ENCODE measurements around the gene IGSF6. TPM values are rescaled to one million over a fixed set of nuclear protein-coding genes. Genes with fewer than 3 reads are reported as not detected.

The IGSF6 gene
- total RNA-seq, 1 donor from 2014 or later: not detected

DNA sequence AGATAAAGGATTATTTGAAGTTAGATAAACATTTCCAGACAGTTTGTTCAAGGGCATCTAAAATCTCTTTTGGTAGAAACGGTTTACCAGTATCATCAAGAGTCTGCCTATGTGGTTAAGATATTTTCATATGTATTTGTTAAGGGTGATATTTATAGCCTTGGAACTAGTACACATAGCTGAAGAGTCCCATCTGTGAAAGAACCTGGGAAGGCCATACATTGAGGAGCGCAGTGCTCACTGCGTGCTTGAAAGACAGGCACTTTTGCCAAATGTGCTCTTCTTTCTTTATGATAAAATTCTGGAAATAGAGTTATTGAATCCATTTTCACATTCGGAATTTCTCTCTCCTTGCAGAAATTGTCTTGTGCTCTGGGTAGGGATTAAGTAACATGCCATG, 7.7 kb downstream of the IGSF6 start:
- no peaks in the 10 kb centered on the region for H3K27me3 Mint-ChIP-seq

DNA sequence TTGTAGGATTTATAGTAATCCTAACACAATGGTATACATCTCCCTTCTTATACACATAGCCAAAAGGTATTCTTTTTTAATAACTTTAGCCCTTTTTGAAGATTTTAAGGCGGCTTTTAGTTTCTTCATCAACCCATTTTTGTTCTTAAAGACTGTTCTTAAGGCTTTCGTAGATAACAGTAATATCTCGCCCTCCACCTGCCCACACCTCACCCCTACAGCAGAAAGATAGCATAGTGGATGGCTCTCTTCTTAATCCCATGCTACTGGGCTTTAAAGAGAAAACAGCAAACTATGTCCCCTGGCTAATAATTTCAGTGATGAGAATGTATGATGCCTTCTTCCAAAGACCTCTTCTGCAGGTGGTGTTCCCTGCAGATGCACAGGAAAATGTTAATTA, 8.6 kb downstream of the IGSF6 start:
- Mint-ChIP-seq H3K27ac (no peak overlapping the region), H3K4me1 (ENCODE audit: unreplicated experiment) (no peaks in the 10 kb centered on the region), H3K27me3 (no peaks in the 10 kb centered on the region), H3K4me3 (no peak overlapping the region), H3K9me3 (no peaks in the 10 kb centered on the region), H3K36me3 (peaks cover 3% of the 10 kb centered on the region)
- DNase-seq (ENCODE audit: extremely low spot score, unreplicated experiment): no peak
- TF ChIP-seq, protein P1, sequence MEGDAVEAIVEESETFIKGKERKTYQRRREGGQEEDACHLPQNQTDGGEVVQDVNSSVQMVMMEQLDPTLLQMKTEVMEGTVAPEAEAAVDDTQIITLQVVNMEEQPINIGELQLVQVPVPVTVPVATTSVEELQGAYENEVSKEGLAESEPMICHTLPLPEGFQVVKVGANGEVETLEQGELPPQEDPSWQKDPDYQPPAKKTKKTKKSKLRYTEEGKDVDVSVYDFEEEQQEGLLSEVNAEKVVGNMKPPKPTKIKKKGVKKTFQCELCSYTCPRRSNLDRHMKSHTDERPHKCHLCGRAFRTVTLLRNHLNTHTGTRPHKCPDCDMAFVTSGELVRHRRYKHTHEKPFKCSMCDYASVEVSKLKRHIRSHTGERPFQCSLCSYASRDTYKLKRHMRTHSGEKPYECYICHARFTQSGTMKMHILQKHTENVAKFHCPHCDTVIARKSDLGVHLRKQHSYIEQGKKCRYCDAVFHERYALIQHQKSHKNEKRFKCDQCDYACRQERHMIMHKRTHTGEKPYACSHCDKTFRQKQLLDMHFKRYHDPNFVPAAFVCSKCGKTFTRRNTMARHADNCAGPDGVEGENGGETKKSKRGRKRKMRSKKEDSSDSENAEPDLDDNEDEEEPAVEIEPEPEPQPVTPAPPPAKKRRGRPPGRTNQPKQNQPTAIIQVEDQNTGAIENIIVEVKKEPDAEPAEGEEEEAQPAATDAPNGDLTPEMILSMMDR (conservative IDR thresholded peaks at IDR 0.05): no peak

More for the DNA sequence above, 7.7 kb downstream of the IGSF6 start:
- DNase-seq (ENCODE audit: extremely low spot score, unreplicated experiment): no peak
- Mint-ChIP-seq H3K9me3 (no peaks in the 10 kb centered on the region), H3K4me3 (no peak overlapping the region), H3K27ac (no peak overlapping the region), H3K4me1 (ENCODE audit: unreplicated experiment) (no peaks in the 10 kb centered on the region), H3K36me3 (peaks cover 3% of the 10 kb centered on the region)
- TF ChIP-seq, protein P1 (conservative IDR thresholded peaks at IDR 0.05): no peak

DNA sequence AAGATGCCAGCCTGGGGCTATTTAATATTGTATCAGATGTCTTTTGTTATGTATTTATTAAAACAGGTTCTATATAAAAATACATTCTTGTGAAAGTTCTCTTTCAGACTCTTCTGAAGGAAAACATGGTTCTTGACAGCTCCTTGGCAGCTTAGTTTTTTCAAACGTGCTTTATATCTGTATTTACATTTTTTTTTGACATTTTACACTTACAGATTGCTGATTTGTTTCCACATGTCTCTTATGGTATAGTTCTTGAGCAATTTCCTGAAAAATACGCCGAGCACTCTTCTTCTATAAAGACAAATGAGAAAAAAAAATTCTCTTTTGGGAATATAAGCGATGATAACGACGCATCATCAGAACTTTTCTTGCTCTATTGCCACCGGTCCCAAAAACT, 9.5 kb downstream of the IGSF6 start:
- Mint-ChIP-seq H3K27me3 (no peaks in the 10 kb centered on the region), H3K27ac (no peak overlapping the region), H3K4me3 (no peak overlapping the region), H3K36me3 (no peaks in the 10 kb centered on the region), H3K9me3 (no peaks in the 10 kb centered on the region), H3K4me1 (ENCODE audit: unreplicated experiment) (no peaks in the 10 kb centered on the region)
- TF ChIP-seq, protein P1 (conservative IDR thresholded peaks at IDR 0.05): no peak
- no peak for DNase-seq (ENCODE audit: extremely low spot score, unreplicated experiment)

DNA sequence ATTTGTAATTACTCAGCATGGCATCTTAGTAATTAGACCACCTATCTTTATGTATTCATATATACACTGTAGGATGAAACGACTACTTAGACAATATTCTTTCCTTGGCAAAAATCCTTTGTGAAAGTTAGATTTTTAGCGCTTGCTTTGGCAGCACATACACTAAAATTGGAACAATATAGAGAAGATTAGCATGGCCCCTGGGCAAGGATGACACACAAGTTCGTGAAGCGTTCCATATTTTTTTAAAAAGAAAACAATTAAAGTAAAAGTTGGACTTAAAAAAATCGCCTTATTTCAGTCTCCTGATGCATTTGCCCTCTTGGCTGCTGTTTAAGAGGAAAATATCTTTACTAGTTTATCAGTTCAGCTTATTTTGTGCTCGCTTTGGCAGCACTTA, 10.5 kb downstream of the IGSF6 start:
- H3K27me3 Mint-ChIP-seq: no peaks in the 10 kb centered on the region
- H3K9me3 Mint-ChIP-seq: no peaks in the 10 kb centered on the region
- H3K27ac Mint-ChIP-seq: no peak overlapping the region
- TF ChIP-seq, protein P1 (conservative IDR thresholded peaks at IDR 0.05): no peak
- H3K4me1 Mint-ChIP-seq (ENCODE audit: unreplicated experiment): no peaks in the 10 kb centered on the region
- DNase-seq (ENCODE audit: extremely low spot score, unreplicated experiment): no peak
- H3K4me3 Mint-ChIP-seq: no peak overlapping the region
- H3K36me3 Mint-ChIP-seq: no peaks in the 10 kb centered on the region

DNA sequence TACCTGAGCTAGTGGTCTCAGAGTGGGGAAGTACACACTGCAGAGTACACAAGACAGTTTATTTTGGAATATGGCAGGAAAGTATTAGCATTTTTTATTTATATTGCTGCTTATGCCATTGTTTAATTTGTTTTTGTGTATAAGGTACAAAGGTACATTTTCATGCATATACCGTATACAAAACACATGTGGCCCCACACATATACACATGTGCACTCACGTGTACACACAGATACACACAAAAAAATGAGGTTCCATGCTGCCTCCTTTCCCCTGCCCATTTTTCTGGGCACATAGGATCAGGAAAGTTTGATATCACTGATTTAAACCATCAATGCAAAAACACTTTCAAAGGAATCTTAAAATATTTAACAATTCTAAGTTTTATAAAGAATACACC, 12.9 kb downstream of the IGSF6 start:
- H3K27ac Mint-ChIP-seq: no peak overlapping the region
- no peak overlapping the region for H3K4me3 Mint-ChIP-seq
- no peaks in the 10 kb centered on the region for H3K4me1 Mint-ChIP-seq (ENCODE audit: unreplicated experiment)
- H3K27me3 Mint-ChIP-seq: no peaks in the 10 kb centered on the region
- DNase-seq (ENCODE audit: extremely low spot score, unreplicated experiment): no peak
- peaks cover 13% of the 10 kb centered on the region for H3K36me3 Mint-ChIP-seq
- no peaks in the 10 kb centered on the region for H3K9me3 Mint-ChIP-seq
- TF ChIP-seq, protein P1 (conservative IDR thresholded peaks at IDR 0.05): no peak

DNA sequence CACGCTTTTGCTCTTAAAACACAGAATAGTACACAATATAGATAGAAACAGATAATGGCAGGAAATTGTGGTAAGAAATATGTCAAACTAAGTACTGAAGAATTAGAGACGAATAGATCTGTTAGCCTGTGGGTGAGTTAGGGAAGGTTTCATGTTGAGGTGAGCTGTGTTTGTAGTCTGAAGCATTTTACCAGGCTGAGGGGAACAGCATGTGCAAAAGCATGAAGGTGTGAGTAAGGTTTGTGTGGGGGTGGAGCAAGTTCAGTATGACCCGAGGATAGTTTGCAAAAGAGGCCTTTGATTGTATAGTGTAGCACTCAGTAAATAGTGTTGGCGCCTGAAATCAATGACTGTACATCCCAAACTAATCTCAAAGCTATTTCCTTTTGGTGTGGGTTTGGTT, 13.8 kb downstream of the IGSF6 start:
- H3K36me3 Mint-ChIP-seq: peaks cover 14% of the 10 kb centered on the region
- H3K4me3 Mint-ChIP-seq: no peak overlapping the region
- no peaks in the 10 kb centered on the region for H3K27me3 Mint-ChIP-seq
- no peak overlapping the region for H3K27ac Mint-ChIP-seq
- no peaks in the 10 kb centered on the region for H3K9me3 Mint-ChIP-seq
- TF ChIP-seq, protein P1 (conservative IDR thresholded peaks at IDR 0.05): no peak
- no peak for DNase-seq (ENCODE audit: extremely low spot score, unreplicated experiment)
- H3K4me1 Mint-ChIP-seq (ENCODE audit: unreplicated experiment): no peaks in the 10 kb centered on the region

Data from type B pancreatic cell (in vitro differentiated cells).